ENCODE data around the gene MSI2. TPM values are rescaled to one million over a fixed set of nuclear protein-coding genes. Genes with fewer than 3 reads are reported as not detected.
A peak's percentile ranks its signal among the peaks of the same experiment; 100 is the strongest.

Gene MSI2
- total RNA-seq, 1 experiment from 2014 or later: 174 TPM

- Histone ChIP-seq H3K36me3 (ENCODE audit: control insufficient read depth, insufficient read depth, low read length) (no peaks in the 10 kb centered on the region; the same call in 1 of the 2 replicates), H3K9me3 (no peaks in the 10 kb centered on the region), H3K27me3 (replicated peaks; ENCODE audit: control insufficient read depth, insufficient read depth, low read length) (no peaks in the 10 kb centered on the region), H3K4me3 (ENCODE audit: low read depth, low read length) (no peak overlapping the region), H3K4me1 (no peaks in the 10 kb centered on the region)
- H3K27me3 Mint-ChIP-seq (ENCODE audit: insufficient read depth, unreplicated experiment): no peaks in the 10 kb centered on the region
- no TSS peak for BruUV-seq (replicated peaks)
- ChIA-PET CTCF (no interaction called here), POLR2A (no interaction called here)
- TF ChIP-seq CTCF (IDR thresholded peaks at IDR 0.05; ENCODE audit: insufficient read depth in 1 of 2, low read depth in 1 of 2, low read length in 1 of 2, severe bottlenecking in 1 of 2, unreplicated experiment in 1 of 2): no peak
- H3K36me3 Mint-ChIP-seq (ENCODE audit: insufficient read depth, unreplicated experiment): peaks cover 55% of the 10 kb centered on the region
- no peaks in the 10 kb centered on the region for H3K9me3 Mint-ChIP-seq (ENCODE audit: unreplicated experiment)
- H3K4me3 Mint-ChIP-seq (ENCODE audit: unreplicated experiment): no peak overlapping the region
- H3K27ac Mint-ChIP-seq (ENCODE audit: unreplicated experiment): peak overlapping the region; percentile 25
- peaks cover 7% of the 10 kb centered on the region for H3K4me1 Mint-ChIP-seq (ENCODE audit: low read depth, unreplicated experiment)
- intact Hi-C loops (cut with micrococcal nuclease; ENCODE audit: unreplicated experiment): no loop called here
- DNase-seq: no peak
Measured at GRCh38 chr17:57569853-57570252, 313.5 kb downstream of the MSI2 start.

GRCh38 chr17:57570724-57571344 lies 314.5 kb downstream of the MSI2 start:
- POLR2A ChIA-PET: no interaction called here
- Histone ChIP-seq H3K27me3 (replicated peaks; ENCODE audit: control insufficient read depth, insufficient read depth, low read length) (no peaks in the 10 kb centered on the region), H3K36me3 (ENCODE audit: control insufficient read depth, insufficient read depth, low read length) (no peaks in the 10 kb centered on the region; the same call in 1 of the 2 replicates), H3K9me3 (no peaks in the 10 kb centered on the region), H3K4me3 (ENCODE audit: low read depth, low read length) (no peak overlapping the region), H3K4me1 (no peaks in the 10 kb centered on the region)
- H3K36me3 Mint-ChIP-seq (ENCODE audit: insufficient read depth, unreplicated experiment): peaks cover 58% of the 10 kb centered on the region
- CTCF ChIA-PET: no interaction called here
- no peaks in the 10 kb centered on the region for H3K9me3 Mint-ChIP-seq (ENCODE audit: unreplicated experiment)
- no TSS peak for BruUV-seq (replicated peaks)
- peak overlapping the region; percentile 25 for H3K27ac Mint-ChIP-seq (ENCODE audit: unreplicated experiment)
- H3K4me1 Mint-ChIP-seq (ENCODE audit: low read depth, unreplicated experiment): no peaks in the 10 kb centered on the region
- H3K27me3 Mint-ChIP-seq (ENCODE audit: insufficient read depth, unreplicated experiment): no peaks in the 10 kb centered on the region
- intact Hi-C loops (cut with micrococcal nuclease; ENCODE audit: unreplicated experiment): no loop called here
- no peak for TF ChIP-seq CTCF (IDR thresholded peaks at IDR 0.05; ENCODE audit: insufficient read depth in 1 of 2, low read depth in 1 of 2, low read length in 1 of 2, severe bottlenecking in 1 of 2, unreplicated experiment in 1 of 2)
- no peak for DNase-seq
- H3K4me3 Mint-ChIP-seq (ENCODE audit: unreplicated experiment): no peak overlapping the region

GRCh38 chr17:57572062-57572461 lies 315.7 kb downstream of the MSI2 start:
- no peaks in the 10 kb centered on the region for H3K27me3 Mint-ChIP-seq (ENCODE audit: insufficient read depth, unreplicated experiment)
- BruUV-seq (replicated peaks): no TSS peak
- DNase-seq: no peak
- no peak overlapping the region for H3K4me3 Mint-ChIP-seq (ENCODE audit: unreplicated experiment)
- H3K4me1 ChIP-seq: no peaks in the 10 kb centered on the region
- ChIA-PET POLR2A (no interaction called here), CTCF (interaction anchor here (0.8 kb wide), 1 partner anchor 26 kb away, joined by 3 read pairs; no protein-coding TSS in a partner anchor)
- peaks cover 49% of the 10 kb centered on the region for H3K36me3 Mint-ChIP-seq (ENCODE audit: insufficient read depth, unreplicated experiment)
- intact Hi-C loops (cut with micrococcal nuclease; ENCODE audit: unreplicated experiment): no loop called here
- H3K9me3 ChIP-seq: no peaks in the 10 kb centered on the region
- H3K36me3 ChIP-seq (ENCODE audit: control insufficient read depth, insufficient read depth, low read length): no peaks in the 10 kb centered on the region; the same call in 1 of the 2 replicates
- H3K4me1 Mint-ChIP-seq (ENCODE audit: low read depth, unreplicated experiment): no peaks in the 10 kb centered on the region
- no peaks in the 10 kb centered on the region for H3K9me3 Mint-ChIP-seq (ENCODE audit: unreplicated experiment)
- H3K4me3 ChIP-seq (ENCODE audit: low read depth, low read length): no peak overlapping the region
- no peaks in the 10 kb centered on the region for H3K27me3 ChIP-seq (replicated peaks; ENCODE audit: control insufficient read depth, insufficient read depth, low read length)
- TF ChIP-seq CTCF (IDR thresholded peaks at IDR 0.05; ENCODE audit: insufficient read depth in 1 of 2, low read depth in 1 of 2, low read length in 1 of 2, severe bottlenecking in 1 of 2, unreplicated experiment in 1 of 2): no peak
- H3K27ac Mint-ChIP-seq (ENCODE audit: unreplicated experiment): no peak overlapping the region
